Activated CD8-positive, alpha-beta memory T cell treated with anti-CD3 and anti-CD28 coated beads, Interleukin-2, amount 50 U/mL, for 24 hours (primary cell): ENCODE measurements around the gene GFRA3.

Experiments used
- DNase-seq: peaks from one replicate; pipeline ENCODE4 v3.0.0-alpha.2; 2020; ENCODE audit errors: extremely low read depth

GFRA3 gene

GRCh38 chr5:138246822-138247221 lies 27.6 kb downstream of the GFRA3 start:
- DNase-seq: no peak

- DNase-seq: no peak
These were observed 28.1 kb downstream of the GFRA3 start for GRCh38 chr5:138246334-138246733.

- DNase-seq: no peak
These were observed 28.7 kb downstream of the GFRA3 start for GRCh38 chr5:138245717-138246116.

GRCh38 chr5:138243794-138244193 lies 30.6 kb downstream of the GFRA3 start:
- no peak for DNase-seq

- no peak for DNase-seq
These were observed 32.5 kb downstream of the GFRA3 start for GRCh38 chr5:138241688-138242571.

GRCh38 chr5:138240650-138241385 lies 33.6 kb downstream of the GFRA3 start:
- DNase-seq: no peak

- no peak for DNase-seq
These were observed 36.4 kb downstream of the GFRA3 start for GRCh38 chr5:138238034-138238433.

GRCh38 chr5:138234651-138235050 lies 39.8 kb downstream of the GFRA3 start:
- no peak for DNase-seq

- DNase-seq: no peak
These were observed 41.1 kb downstream of the GFRA3 start for GRCh38 chr5:138233280-138233679.

- no peak for DNase-seq
These were observed 43.3 kb downstream of the GFRA3 start for GRCh38 chr5:138230981-138231589.

- no peak for DNase-seq
These were observed 44.2 kb downstream of the GFRA3 start for GRCh38 chr5:138230261-138230660.

GRCh38 chr5:138229387-138229786 lies 45.0 kb downstream of the GFRA3 start:
- no peak for DNase-seq

GRCh38 chr5:138226910-138227309 lies 47.5 kb downstream of the GFRA3 start:
- DNase-seq: no peak

- DNase-seq: no peak
These were observed 49.7 kb downstream of the GFRA3 start for GRCh38 chr5:138224712-138225111.

GRCh38 chr5:138223532-138223931 lies 50.9 kb downstream of the GFRA3 start:
- DNase-seq: no peak

GRCh38 chr5:138216799-138217198 lies 57.6 kb downstream of the GFRA3 start:
- no peak for DNase-seq

GRCh38 chr5:138213161-138214029 lies 61.0 kb downstream of the GFRA3 start, which contains the start of gene CDC23:
Gene CDC23, minus strand, starts transcription at chr5:138213323. Its CDS starts 11 bp downstream, at chr5:138213312.
- DNase-seq: peak; percentile 84

GRCh38 chr5:138212828-138213160 lies 61.6 kb downstream of the GFRA3 start:
- no peak for DNase-seq

GRCh38 chr5:138210985-138211384 lies 63.4 kb downstream of the GFRA3 start:
- DNase-seq: no peak
